ENCODE data around the gene UACA. TPM values are rescaled to one million over a fixed set of nuclear protein-coding genes. Genes with fewer than 3 reads are reported as not detected.
"Not testable (repeated sequence)": the region's sequence is repeated elsewhere in the genome, so short reads cannot be mapped to it uniquely, and the experiment has no call there.

UACA gene
- total RNA-seq, 4 donors from 2014 or later: 101 to 192 (median 127) TPM

- H3K27me3 ChIP-seq: no peaks in the 10 kb centered on the region
- ATAC-seq (no peak), DNase-seq (no peak)
- H3K36me3 ChIP-seq: peaks cover 0 to 79% of the 10 kb centered on the region in 2 donors
- in situ Hi-C loops (cut with MboI; ENCODE audit: low sequenced_read_pairs in 4 of 4) (no loop called here), intact Hi-C loops (cut with DNase I; ENCODE audit: low total_unique reads) (no loop called here)
- TF ChIP-seq CTCF (IDR thresholded peaks at IDR 0.05 in 4 of 5, conservative IDR thresholded peaks at IDR 0.05 in 1 of 5) (no peak), POLR2A (IDR thresholded peaks at IDR 0.05) (no peak)
- H3K4me1 ChIP-seq: peaks cover 0 to 3% of the 10 kb centered on the region in 2 donors
- no peak overlapping the region for H3K4me3 ChIP-seq
- no peak overlapping the region for H3K27ac ChIP-seq
- H3K9me3 ChIP-seq: no peaks in the 10 kb centered on the region
Observed at GRCh38 chr15:70664494-70664893, 98.9 kb downstream of the UACA start.

- H3K4me1 ChIP-seq; in situ Hi-C loops (cut with MboI; ENCODE audit: low sequenced_read_pairs in 4 of 4); H3K27me3 ChIP-seq; intact Hi-C loops (cut with DNase I; ENCODE audit: low total_unique reads); H3K4me3 ChIP-seq; H3K27ac ChIP-seq; ATAC-seq; H3K9me3 ChIP-seq; DNase-seq: not testable (repeated sequence)
- H3K36me3 ChIP-seq: peaks cover 0 to 75% of the 10 kb centered on the region in 2 donors
Observed at GRCh38 chr15:70663069-70663468, 100.3 kb downstream of the UACA start.

GRCh38 chr15:70659662-70660061, 103.7 kb downstream of the UACA start:
- Histone ChIP-seq H3K27ac (no peak overlapping the region), H3K36me3 (peaks cover 0 to 76% of the 10 kb centered on the region in 2 donors), H3K9me3 (no peaks in the 10 kb centered on the region), H3K4me3 (no peak overlapping the region), H3K4me1 (no peaks in the 10 kb centered on the region), H3K27me3 (no peaks in the 10 kb centered on the region)
- DNase-seq (no peak), ATAC-seq (no peak)
- TF ChIP-seq CTCF (IDR thresholded peaks at IDR 0.05 in 4 of 5, conservative IDR thresholded peaks at IDR 0.05 in 1 of 5): no peak
- TF ChIP-seq POLR2A (IDR thresholded peaks at IDR 0.05): no peak
- in situ Hi-C loops (cut with MboI; ENCODE audit: low sequenced_read_pairs in 4 of 4): no loop called here
- intact Hi-C loops (cut with DNase I; ENCODE audit: low total_unique reads): no loop called here

- ATAC-seq (no peak), DNase-seq (no peak)
- intact Hi-C loops (cut with DNase I; ENCODE audit: low total_unique reads) (no loop called here), in situ Hi-C loops (cut with MboI; ENCODE audit: low sequenced_read_pairs in 4 of 4) (no loop called here)
- TF ChIP-seq CTCF (IDR thresholded peaks at IDR 0.05 in 4 of 5, conservative IDR thresholded peaks at IDR 0.05 in 1 of 5): no peak
- no peak for TF ChIP-seq POLR2A (IDR thresholded peaks at IDR 0.05)
- Histone ChIP-seq H3K36me3 (peaks cover 0 to 74% of the 10 kb centered on the region in 2 donors), H3K4me1 (no peaks in the 10 kb centered on the region), H3K4me3 (no peak overlapping the region), H3K27me3 (no peaks in the 10 kb centered on the region), H3K27ac (no peak overlapping the region), H3K9me3 (no peaks in the 10 kb centered on the region)
Observed at GRCh38 chr15:70658641-70659040, 104.7 kb downstream of the UACA start.

- H3K9me3 ChIP-seq: no peaks in the 10 kb centered on the region
- H3K4me1 ChIP-seq: no peaks in the 10 kb centered on the region
- DNase-seq (no peak), ATAC-seq (no peak)
- no peaks in the 10 kb centered on the region for H3K27me3 ChIP-seq
- in situ Hi-C loops (cut with MboI; ENCODE audit: low sequenced_read_pairs in 4 of 4): no loop called here
- intact Hi-C loops (cut with DNase I; ENCODE audit: low total_unique reads): no loop called here
- H3K27ac ChIP-seq: no peak overlapping the region
- H3K4me3 ChIP-seq: no peak overlapping the region
- TF ChIP-seq CTCF (IDR thresholded peaks at IDR 0.05 in 4 of 5, conservative IDR thresholded peaks at IDR 0.05 in 1 of 5): no peak
- TF ChIP-seq POLR2A (IDR thresholded peaks at IDR 0.05): no peak
- H3K36me3 ChIP-seq: peaks cover 0 to 48% of the 10 kb centered on the region in 2 donors
Observed at GRCh38 chr15:70653426-70653825, 109.9 kb downstream of the UACA start.
